Measurements from ENCODE around the gene KSR1.

GRCh38 chr17:27659683-27660082 is 203.4 kb downstream of the KSR1 start:
- no peak for TF ChIP-seq CTCF (IDR thresholded peaks at IDR 0.05)
- no peak for TF ChIP-seq RFX5 (IDR thresholded peaks at IDR 0.05; ENCODE audit: low read length)
- TF ChIP-seq, protein P1, sequence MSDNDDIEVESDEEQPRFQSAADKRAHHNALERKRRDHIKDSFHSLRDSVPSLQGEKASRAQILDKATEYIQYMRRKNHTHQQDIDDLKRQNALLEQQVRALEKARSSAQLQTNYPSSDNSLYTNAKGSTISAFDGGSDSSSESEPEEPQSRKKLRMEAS (IDR thresholded peaks at IDR 0.05; ENCODE audit: low read depth), result no peak
